Aortic smooth muscle cell (primary cell): ENCODE measurements around the gene TRPC6. TPM values are rescaled to one million over a fixed set of nuclear protein-coding genes. Genes with fewer than 3 reads are reported as not detected.

ENCODE experiments used
- total RNA-seq: library from RNA; depleted of rRNA; stranded (reverse); fragments of >200 nt; gene quantifications from 2 replicates; pipeline ENCODE4 v1.2.3, GENCODE V29; 2014

The TRPC6 gene
- 0.99 and 1.5 TPM in 2 replicates for total RNA-seq

DNA sequence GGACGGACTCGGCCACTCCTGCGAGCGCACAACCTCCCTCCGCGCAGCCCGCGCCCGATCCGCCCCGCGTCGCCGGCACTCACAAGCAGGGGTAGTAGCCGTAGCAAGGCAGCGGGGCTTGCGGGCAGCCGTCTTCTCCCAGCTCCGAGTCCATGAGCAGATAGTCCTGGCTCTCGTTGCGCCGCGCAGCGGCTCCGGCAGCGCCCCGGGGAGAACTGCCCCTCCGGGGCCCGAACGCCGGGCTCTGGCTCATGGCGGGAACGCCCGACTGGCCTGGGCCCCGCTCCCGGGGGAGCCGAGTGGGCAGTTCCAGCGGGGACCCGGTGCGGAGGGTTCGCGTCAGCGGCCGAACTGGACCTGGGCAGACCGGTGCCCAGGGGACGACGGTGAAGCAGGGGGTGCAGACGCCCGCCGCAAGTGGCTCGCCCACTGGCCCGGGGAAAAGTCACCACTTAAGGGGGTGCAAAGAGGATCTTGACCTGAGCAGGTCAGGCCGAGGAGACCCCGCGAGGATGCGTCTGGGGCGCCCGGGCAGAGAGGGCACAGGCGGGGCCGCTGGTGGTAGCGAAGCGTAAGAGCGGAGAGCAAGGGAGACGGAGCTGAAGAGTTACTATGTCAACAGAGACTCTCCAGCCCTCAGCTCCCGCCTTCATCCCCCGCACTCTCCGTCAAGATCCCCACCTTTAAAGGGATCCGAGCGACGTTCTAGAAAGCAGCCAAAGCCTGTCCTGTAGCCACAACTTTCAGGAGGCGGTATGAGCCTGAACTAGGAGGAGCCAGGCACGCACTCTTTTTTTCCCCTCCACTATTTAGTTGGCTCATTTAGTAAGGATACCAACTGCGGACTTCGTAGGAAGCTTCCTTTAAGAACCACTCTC is at the start of gene TRPC6:
TRPC6 (minus strand) TSS at position 757 of the 878 bp plus-strand sequence; CDS start at position 253, 504 bp downstream.

